CD4-positive, alpha-beta T cell treated with Interleukin-10 for 1 hour (primary cell): ENCODE data around the gene MARCHF10.
"Not testable (repeated sequence)": the region's sequence is repeated elsewhere in the genome, so short reads cannot be mapped to it uniquely, and the experiment has no call there.

Source experiments
- DNase-seq: peaks from one replicate; pipeline ENCODE4 v3.0.0-alpha.2; 2020

The MARCHF10 gene

DNA sequence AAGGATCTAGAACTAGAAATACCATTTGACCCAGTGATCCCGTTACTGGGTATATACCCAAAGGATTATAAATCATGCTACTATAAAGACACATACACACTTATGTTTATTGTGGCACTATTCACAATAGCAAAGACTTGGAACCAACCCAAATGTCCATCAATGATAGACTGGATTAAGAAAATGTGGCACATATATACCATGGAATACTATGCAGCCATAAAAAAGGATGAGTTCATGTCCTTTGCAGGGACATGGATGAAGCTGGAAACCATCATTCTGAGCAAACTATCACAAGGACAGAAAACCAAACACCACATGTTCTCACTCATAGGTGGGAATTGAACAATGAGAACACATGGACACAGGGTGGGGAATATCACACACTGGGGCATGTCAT, 22.1 kb downstream of the MARCHF10 start:
- DNase-seq: not testable (repeated sequence)

GRCh38 chr17:62782730-62783270, 25.3 kb downstream of the MARCHF10 start:
- DNase-seq: no peak

- no peak for DNase-seq
Observed at GRCh38 chr17:62781831-62782251, 26.3 kb downstream of the MARCHF10 start.

DNA sequence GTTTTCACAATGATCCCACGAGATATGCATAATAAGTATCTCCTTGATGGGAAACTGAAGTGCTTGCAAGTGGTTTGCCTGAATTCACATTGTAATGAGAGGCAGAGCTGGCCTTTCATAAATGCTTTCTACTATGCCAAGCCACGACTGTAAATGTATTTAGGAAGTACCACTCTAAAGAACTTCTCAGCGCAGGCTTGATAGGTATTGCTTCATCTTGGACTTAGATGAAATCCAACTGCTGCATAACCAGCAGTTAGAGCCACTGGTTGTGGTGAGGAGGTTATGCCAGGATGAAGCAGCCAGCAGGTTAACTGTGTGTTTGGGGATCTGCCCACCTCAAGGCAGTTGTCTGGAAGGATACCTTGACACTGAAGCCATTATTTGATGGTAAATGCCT, 26.8 kb downstream of the MARCHF10 start:
- no peak for DNase-seq

- DNase-seq: no peak
Observed at GRCh38 chr17:62780951-62781350, 27.2 kb downstream of the MARCHF10 start.

DNA sequence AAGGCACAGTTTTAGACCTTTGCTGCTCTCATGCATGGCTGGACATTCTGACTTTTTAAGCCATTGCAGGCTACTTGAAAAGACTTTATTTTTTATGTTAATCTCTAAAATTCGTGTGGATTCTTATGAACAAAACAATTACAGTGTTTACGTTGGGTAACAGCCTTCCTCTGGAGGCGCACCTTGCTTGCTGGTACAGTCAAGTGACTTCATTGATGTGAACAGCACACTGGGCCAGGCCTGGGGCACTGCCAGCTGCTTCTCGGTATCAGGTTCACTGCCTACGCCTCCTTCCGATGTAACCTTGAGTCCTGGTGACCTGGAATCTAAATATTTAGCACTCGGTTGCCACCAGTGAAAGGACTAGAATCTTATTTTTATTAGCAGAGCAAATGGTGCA, 27.8 kb downstream of the MARCHF10 start:
- DNase-seq: no peak

- DNase-seq: no peak
Observed at GRCh38 chr17:62778990-62779681, 29.0 kb downstream of the MARCHF10 start.

- DNase-seq: no peak
Observed at GRCh38 chr17:62775876-62776275, 32.2 kb downstream of the MARCHF10 start.

DNA sequence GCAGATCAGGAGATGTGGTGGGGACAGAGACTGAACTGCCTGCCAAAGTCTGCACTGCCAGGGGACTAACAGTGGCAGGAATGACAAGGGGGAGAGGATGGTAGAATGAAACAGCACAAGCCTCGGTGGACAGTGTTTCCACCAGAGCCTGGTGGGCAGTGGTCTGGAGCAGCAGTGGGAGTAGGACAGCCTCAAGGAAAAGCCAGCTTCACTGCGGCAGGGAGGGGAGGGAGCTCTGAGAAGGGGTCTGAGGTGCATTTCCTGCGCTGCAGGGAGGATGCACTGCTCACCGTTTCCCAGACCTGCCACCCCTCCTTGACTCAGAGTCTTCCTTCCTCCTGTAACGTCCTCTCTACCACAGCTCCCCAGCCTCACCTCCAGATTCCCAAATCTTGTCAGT, 33.8 kb downstream of the MARCHF10 start:
- DNase-seq: no peak

DNA sequence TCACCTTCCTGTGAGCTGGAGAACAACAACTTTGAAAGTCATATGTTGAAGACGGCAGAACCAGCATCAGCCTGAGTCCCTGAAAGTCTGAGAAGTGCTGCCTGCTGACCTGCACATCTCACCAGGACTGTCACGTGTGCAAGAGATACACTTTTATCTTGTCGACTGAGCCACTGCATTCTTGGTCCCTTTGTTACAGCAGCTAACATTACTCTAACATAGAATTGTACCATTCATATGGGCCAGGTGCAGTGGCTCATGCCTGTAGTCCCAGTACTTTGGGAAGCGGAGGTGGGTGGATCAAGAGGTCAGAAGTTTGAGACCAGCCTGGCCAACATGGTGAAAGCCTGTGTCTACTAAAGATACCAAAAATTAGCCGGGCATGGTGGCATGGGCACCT, 40.1 kb downstream of the MARCHF10 start:
- no peak for DNase-seq

GRCh38 chr17:62765351-62765750, 42.8 kb downstream of the MARCHF10 start:
- DNase-seq: no peak

GRCh38 chr17:62763891-62764600, 44.1 kb downstream of the MARCHF10 start:
- no peak for DNase-seq

DNA sequence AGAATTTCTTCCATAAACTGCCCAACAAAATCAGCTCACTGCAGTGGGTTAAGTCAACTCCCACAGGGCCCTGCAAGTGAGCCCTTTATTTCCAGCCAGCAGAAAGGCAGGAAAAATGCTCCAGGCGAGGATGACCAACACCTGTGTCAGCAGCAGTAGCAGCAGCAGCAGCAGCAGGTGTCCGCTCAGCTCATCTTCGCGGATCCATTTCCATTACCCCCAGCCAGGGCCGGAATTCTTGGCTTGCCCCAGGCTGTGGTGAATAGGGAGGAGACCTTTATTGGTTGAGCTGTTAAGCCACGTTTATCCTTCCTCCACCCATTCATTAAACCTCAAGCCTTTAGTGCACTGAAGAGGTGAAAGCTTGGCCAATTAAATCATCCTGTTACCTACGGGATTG, 46.2 kb downstream of the MARCHF10 start:
- DNase-seq: no peak

DNA sequence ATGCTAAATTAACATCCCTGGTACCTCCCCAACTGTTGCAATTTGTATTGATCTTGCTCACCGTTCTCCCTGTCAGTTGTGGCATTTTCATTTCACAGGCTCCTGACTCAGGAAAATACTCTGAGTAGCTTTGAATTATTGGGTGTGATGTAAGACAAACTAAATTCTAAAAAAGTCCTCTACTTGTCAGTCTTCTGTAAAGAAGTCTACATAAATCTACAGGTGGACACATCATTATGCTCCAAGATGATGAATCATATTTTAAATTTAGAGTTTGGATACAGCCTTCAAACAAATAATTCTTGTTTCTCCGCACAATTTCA, 47.2 kb downstream of the MARCHF10 start:
- DNase-seq: no peak

- DNase-seq: no peak
Observed at GRCh38 chr17:62760059-62760944, 47.8 kb downstream of the MARCHF10 start.

DNA sequence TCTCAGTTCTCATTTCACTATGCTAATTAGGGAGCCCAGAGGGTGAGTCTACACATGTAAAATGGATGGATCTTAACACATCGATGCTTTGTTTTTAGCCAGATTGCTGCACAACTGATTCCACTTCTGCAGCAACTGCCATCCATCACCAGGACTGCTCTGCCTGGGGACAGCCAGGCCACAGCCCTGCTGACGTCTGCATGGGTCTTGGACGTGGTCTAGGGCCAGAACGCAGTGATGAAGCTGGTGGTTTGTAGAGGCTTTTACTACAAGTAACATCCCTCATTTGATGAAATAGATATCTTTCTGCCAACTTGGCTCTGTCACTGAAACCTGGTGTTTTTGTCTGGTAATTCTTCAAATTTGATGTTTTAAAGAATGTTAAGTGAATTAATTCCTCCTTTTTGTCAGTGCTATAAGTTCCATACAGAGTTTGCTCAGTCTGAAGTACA, 50.6 kb downstream of the MARCHF10 start:
- DNase-seq: no peak

DNA sequence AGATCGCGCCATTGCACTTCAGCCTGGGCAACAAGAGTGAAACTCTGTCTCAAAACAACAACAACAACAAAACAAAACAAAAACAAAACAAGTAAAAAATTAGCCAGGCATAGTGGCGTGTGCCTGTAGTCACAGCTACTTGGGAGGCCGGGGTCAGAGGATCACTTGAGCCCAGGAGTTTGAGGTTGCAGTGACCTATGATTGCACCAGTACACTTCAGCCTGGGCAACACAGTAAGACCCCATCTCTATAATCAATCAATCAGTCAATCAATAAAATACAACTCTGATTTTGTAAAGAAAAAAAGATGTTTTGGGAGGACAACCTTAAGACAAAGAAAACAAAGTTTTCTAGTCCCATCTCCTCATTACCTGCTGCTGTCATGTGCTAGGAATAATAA, 51.9 kb downstream of the MARCHF10 start:
- DNase-seq: no peak

DNA sequence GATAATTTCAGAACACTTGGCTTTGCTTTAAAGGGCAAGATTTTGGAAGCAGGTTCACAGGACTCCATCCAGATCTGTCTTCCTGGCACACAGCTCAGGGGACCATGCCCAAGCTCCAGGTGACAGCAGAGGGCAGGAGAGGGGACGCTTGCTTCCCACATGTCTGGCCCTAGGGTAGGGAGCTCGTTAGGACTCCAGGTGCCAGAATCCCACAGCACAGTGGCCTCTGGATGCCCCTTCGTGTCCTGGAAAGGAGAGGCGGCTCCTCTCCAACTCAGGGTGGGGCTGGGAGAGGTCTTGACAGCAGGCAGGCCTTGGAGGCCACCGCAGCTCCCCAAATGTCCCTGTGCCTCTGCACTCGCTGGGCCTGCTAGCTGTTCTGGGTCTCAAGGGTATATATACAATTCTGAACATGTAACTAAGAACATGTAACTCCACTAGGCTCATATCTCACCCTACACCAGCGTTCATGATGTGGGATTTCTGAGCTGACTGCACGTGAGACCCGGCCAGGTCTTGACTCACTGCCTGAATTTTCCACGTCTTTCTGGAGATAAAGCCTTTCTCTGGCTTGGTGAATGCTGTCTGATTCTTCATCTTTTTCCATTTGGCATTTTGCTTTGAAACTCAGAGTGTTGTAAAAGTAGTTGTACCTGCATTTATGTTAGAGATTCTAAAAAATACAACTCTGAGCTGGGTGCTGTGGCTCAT, 52.8 kb downstream of the MARCHF10 start:
- DNase-seq: no peak

GRCh38 chr17:62754631-62755030, 53.5 kb downstream of the MARCHF10 start:
- no peak for DNase-seq

- DNase-seq: no peak
Observed at GRCh38 chr17:62753562-62753961, 54.6 kb downstream of the MARCHF10 start.

GRCh38 chr17:62751060-62751691, 56.9 kb downstream of the MARCHF10 start:
- no peak for DNase-seq

GRCh38 chr17:62750631-62751051, 57.5 kb downstream of the MARCHF10 start:
- no peak for DNase-seq
